ENCODE measurements around the gene ITGA6. TPM values are rescaled to one million over a fixed set of nuclear protein-coding genes. Genes with fewer than 3 reads are reported as not detected.
A peak's percentile ranks its signal among the peaks of the same experiment; 100 is the strongest.

ITGA6 gene
- polyA plus RNA-seq = 10 to 100 TPM; 26.8 to 39.9 (median 34.0) TPM

GRCh38 chr2:172427256-172427989 is at the start of gene ITGA6:
Gene ITGA6, plus strand, starts transcription at chr2:172427586.
- DNase-seq = peak; percentile 69 to 72 (median 70)
- Mint-ChIP-seq H3K36me3 (no peaks in the 10 kb centered on the region), H3K27ac (peak within 1 kb of the TSS in 5 of 6 donors; percentile 58 to 81 (median 67)), H3K4me3 (peak within 1 kb of the TSS; percentile 85 to 90 (median 87)), H3K4me1 (peaks cover 10 to 38% of the 10 kb centered on the region in 2 donors), H3K9me3 (no peaks in the 10 kb centered on the region), H3K27me3 (ENCODE audit: low read depth in 3 of 3) (peaks cover 2 to 6% (median 3%) of the 10 kb centered on the region in 3 donors)

- peaks cover 2 to 8% (median 5%) of the 10 kb centered on the region in 3 donors for H3K27me3 Mint-ChIP-seq (ENCODE audit: low read depth in 3 of 3)
- no peaks in the 10 kb centered on the region for H3K4me1 Mint-ChIP-seq
- no peaks in the 10 kb centered on the region for H3K36me3 Mint-ChIP-seq
- H3K9me3 Mint-ChIP-seq = no peaks in the 10 kb centered on the region
- H3K4me3 Mint-ChIP-seq = no peak overlapping the region
- no peak for DNase-seq
- peak overlapping the region in 1 of 6 donors; percentile 14 for H3K27ac Mint-ChIP-seq
These were observed 46.7 kb upstream of the ITGA6 start for GRCh38 chr2:172380436-172381274.

DNA sequence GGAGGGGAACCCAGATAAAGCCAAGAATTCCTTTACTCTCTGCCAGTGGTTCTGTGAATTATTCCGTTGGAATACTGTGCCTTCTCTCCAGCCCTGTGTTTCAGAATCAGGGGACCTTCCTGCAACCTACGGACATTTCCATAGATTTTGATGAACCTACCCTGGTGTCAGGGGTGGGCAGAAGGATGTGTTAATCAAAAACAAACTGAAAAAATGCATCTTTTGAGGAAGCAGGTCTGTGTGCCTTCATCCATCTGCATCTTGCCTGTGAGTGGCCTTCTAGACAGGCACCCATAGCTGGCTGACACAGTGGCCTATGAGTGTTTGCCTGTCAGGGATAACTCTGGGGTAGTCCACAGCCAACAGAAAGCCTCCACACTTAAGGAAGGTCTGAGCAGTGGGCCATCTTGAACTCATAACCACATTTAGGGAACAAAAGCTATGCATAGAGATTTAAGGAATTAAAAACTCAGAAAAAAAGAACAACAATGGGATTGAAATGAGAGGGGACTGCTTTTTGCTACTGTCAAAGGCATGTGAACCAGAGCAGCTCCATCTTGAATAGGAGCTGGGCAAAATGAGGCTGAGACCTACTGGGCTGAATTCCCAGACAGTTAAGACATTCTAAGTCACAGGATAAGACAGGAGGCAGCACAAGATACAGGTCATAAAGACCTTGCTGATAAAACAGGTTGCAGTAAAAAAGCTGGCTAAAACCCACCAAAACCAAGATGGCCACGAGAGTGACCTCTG is 45.9 kb upstream of the ITGA6 start:
- H3K9me3 Mint-ChIP-seq = no peaks in the 10 kb centered on the region
- DNase-seq = no peak
- no peaks in the 10 kb centered on the region for H3K4me1 Mint-ChIP-seq
- H3K36me3 Mint-ChIP-seq = no peaks in the 10 kb centered on the region
- no peak overlapping the region for H3K27ac Mint-ChIP-seq
- H3K4me3 Mint-ChIP-seq = no peak overlapping the region
- peaks cover 2 to 8% (median 5%) of the 10 kb centered on the region in 3 donors for H3K27me3 Mint-ChIP-seq (ENCODE audit: low read depth in 3 of 3)

- DNase-seq = no peak
- peaks cover 0 to 12% (median 4%) of the 10 kb centered on the region in 3 donors for H3K27me3 Mint-ChIP-seq (ENCODE audit: low read depth in 3 of 3)
- no peak overlapping the region for H3K4me3 Mint-ChIP-seq
- no peaks in the 10 kb centered on the region for H3K9me3 Mint-ChIP-seq
- H3K36me3 Mint-ChIP-seq = peaks cover 0 to 3% (median 0%) of the 10 kb centered on the region in 3 donors
- no peaks in the 10 kb centered on the region for H3K4me1 Mint-ChIP-seq
- H3K27ac Mint-ChIP-seq = no peak overlapping the region
These were observed 40.0 kb upstream of the ITGA6 start for GRCh38 chr2:172387361-172387760.

DNA sequence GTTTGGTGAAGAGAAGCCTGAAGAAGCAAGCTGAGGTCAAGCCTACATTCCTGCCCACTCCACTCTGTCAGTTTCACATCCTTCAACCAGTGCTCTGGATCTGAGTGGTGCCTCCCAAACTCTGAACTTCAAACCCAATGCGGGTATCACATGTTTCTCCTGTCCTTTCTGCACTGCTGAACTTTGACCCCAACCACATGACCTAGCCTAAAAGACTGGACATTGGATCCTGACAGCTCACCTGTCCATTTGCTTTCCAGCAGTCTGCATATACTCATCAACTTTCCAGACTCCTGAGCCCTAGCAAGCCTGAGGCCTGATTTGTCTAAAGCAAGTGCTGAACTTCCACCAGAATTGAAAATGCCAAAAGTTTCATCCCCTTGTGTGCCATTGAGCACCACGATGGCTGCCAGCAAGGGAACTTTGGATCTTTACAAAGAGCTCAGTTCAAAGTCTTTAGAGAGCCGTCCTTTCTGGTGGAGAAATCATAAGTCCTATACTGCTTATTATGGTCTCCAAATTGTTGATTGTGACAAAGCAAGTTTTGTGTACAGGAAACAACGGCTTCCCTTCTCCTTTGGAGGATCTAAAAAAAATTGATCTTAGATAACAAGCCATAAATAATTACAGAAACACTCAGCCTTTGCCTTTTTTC is 37.6 kb upstream of the ITGA6 start:
- DNase-seq = no peak
- Mint-ChIP-seq H3K4me3 (no peak overlapping the region), H3K27ac (no peak overlapping the region), H3K36me3 (peaks cover 0 to 3% (median 0%) of the 10 kb centered on the region in 3 donors), H3K27me3 (ENCODE audit: low read depth in 3 of 3) (peaks cover 0 to 5% (median 4%) of the 10 kb centered on the region in 3 donors), H3K4me1 (no peaks in the 10 kb centered on the region), H3K9me3 (no peaks in the 10 kb centered on the region)

- Mint-ChIP-seq H3K4me3 (no peak overlapping the region), H3K4me1 (peaks cover 0 to 4% of the 10 kb centered on the region in 2 donors), H3K27me3 (ENCODE audit: low read depth in 3 of 3) (peaks cover 0 to 7% (median 2%) of the 10 kb centered on the region in 3 donors), H3K27ac (no peak overlapping the region), H3K9me3 (no peaks in the 10 kb centered on the region), H3K36me3 (peaks cover 0 to 3% (median 0%) of the 10 kb centered on the region in 3 donors)
- no peak for DNase-seq
These were observed 33.4 kb upstream of the ITGA6 start for GRCh38 chr2:172394002-172394401.

- Mint-ChIP-seq H3K4me1 (peaks cover 0 to 4% of the 10 kb centered on the region in 2 donors), H3K27me3 (ENCODE audit: low read depth in 3 of 3) (peaks cover 0 to 2% (median 2%) of the 10 kb centered on the region in 3 donors), H3K4me3 (no peak overlapping the region), H3K36me3 (peaks cover 0 to 3% (median 0%) of the 10 kb centered on the region in 3 donors), H3K27ac (no peak overlapping the region), H3K9me3 (no peaks in the 10 kb centered on the region)
- no peak for DNase-seq
These were observed 31.9 kb upstream of the ITGA6 start for GRCh38 chr2:172395503-172395902.

DNA sequence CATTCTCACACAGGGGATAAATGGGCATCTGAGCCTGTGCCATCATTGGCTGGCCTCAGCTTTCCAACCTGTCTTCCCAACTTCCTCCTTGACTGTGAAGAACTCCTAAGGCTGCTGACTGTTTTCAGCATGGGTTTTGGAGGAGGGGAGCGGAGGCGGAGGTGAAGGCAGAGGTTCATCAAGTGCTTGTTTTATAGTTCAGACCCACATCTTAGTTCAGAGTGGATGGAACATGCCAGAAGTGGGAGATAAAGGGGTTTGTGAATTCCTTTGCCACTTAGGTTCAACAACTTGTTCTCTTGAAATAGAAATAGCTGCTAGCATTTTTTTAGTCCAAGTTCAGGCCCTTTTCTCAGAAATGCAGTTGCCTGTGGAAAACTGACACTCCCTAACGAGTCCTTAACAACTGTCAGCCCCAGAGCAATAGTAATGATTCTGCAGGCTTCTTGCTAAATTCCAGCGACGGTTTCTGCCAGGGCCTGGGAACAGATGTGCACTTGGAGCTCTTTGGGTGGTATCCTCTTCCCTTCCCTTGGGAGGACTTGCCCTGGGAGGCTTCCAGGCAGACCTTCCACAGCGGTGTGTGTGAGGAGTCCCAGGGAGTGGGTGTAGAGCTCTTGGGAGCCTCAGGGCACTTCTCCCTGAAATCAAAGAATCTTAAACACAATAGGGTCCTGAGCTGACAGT is 30.1 kb upstream of the ITGA6 start:
- Mint-ChIP-seq H3K27ac (no peak overlapping the region), H3K36me3 (no peaks in the 10 kb centered on the region), H3K4me3 (no peak overlapping the region), H3K4me1 (peaks cover 0 to 4% of the 10 kb centered on the region in 2 donors), H3K9me3 (no peaks in the 10 kb centered on the region), H3K27me3 (ENCODE audit: low read depth in 3 of 3) (peaks cover 0 to 5% (median 2%) of the 10 kb centered on the region in 3 donors)
- DNase-seq = no peak

DNA sequence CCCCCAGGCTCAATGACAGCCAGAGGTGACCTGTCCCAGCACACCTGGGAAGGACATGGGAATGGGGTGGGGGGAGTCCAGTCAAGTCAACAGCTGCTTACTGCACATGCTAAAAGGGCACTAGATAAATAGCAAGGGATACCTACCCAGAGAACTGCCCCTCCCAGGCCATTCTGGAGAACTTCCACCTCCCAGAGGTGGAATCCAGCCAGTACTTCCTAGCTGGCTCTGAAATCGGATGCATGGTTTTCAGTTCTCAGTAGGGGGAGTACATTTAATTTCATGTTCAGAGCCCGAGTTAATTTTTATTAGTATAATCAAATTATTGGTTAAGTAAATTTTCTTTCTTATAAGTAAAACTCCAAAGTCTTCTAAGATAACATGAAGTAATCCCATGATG is 28.9 kb upstream of the ITGA6 start:
- no peak overlapping the region for H3K4me3 Mint-ChIP-seq
- peak overlapping the region in 1 of 6 donors; percentile 20 for H3K27ac Mint-ChIP-seq
- H3K9me3 Mint-ChIP-seq = no peaks in the 10 kb centered on the region
- H3K4me1 Mint-ChIP-seq = peaks cover 0 to 4% of the 10 kb centered on the region in 2 donors
- peaks cover 0 to 5% (median 2%) of the 10 kb centered on the region in 3 donors for H3K27me3 Mint-ChIP-seq (ENCODE audit: low read depth in 3 of 3)
- H3K36me3 Mint-ChIP-seq = no peaks in the 10 kb centered on the region
- DNase-seq = no peak

DNA sequence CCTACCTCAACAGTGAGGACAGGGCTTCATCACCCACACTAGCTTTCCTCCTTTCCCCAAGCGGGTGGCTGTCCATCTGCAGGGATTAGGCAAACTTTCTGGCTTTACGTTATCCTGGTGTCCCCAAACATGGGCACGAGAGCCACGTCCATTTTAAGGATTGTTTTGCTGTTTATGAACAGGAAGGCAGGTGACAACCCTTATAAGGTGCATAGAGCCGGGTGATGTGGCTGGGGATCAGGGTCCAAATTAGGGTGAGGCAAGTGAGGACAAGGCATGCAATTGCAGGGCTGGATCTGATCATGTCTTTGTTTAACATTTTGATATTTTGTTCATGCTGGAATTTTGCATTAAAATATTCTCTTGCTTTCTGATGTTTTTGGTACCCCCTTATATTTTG is 27.6 kb upstream of the ITGA6 start:
- no peaks in the 10 kb centered on the region for H3K9me3 Mint-ChIP-seq
- peaks cover 2 to 7% (median 2%) of the 10 kb centered on the region in 3 donors for H3K27me3 Mint-ChIP-seq (ENCODE audit: low read depth in 3 of 3)
- DNase-seq = no peak
- peaks cover 0 to 4% of the 10 kb centered on the region in 2 donors for H3K4me1 Mint-ChIP-seq
- no peaks in the 10 kb centered on the region for H3K36me3 Mint-ChIP-seq
- H3K4me3 Mint-ChIP-seq = no peak overlapping the region
- H3K27ac Mint-ChIP-seq = no peak overlapping the region

GRCh38 chr2:172402198-172402597 is 25.2 kb upstream of the ITGA6 start:
- H3K27ac Mint-ChIP-seq = no peak overlapping the region
- H3K4me1 Mint-ChIP-seq = no peaks in the 10 kb centered on the region
- H3K9me3 Mint-ChIP-seq = no peaks in the 10 kb centered on the region
- no peaks in the 10 kb centered on the region for H3K36me3 Mint-ChIP-seq
- H3K4me3 Mint-ChIP-seq = no peak overlapping the region
- no peak for DNase-seq
- peaks cover 2 to 8% (median 3%) of the 10 kb centered on the region in 3 donors for H3K27me3 Mint-ChIP-seq (ENCODE audit: low read depth in 3 of 3)

- Mint-ChIP-seq H3K4me1 (no peaks in the 10 kb centered on the region), H3K9me3 (peaks cover 0 to 2% (median 0%) of the 10 kb centered on the region in 6 donors), H3K27ac (no peak overlapping the region), H3K4me3 (no peak overlapping the region), H3K27me3 (ENCODE audit: low read depth in 3 of 3) (peaks cover 2 to 6% (median 3%) of the 10 kb centered on the region in 3 donors), H3K36me3 (no peaks in the 10 kb centered on the region)
- no peak for DNase-seq
These were observed 24.0 kb upstream of the ITGA6 start for GRCh38 chr2:172403402-172403801.

Data from immature natural killer cell (primary cell).